Coronary artery (tissue), 2 donors: ENCODE data around the gene NOSTRIN.

ENCODE experiments used
- DNase-seq: peaks from one replicate; pipeline ENCODE4 v3.0.0-alpha.2; 2017; ENCODE audit warnings: low spot score
- H3K27ac ChIP-seq, 2 donors: fragments of 200-600 bp; sonication (generic); one replicate each; pipeline ENCODE4 v1.5.1; 2016 to 2019
- H3K4me3 ChIP-seq: fragments of 200-600 bp; sonication (generic); 2 replicates; pipeline ENCODE4 v1.5.1; 2016; ENCODE audit warnings: mild to moderate bottlenecking, moderate library complexity
- CTCF ChIP-seq: fragments of 200-600 bp; sonication (generic); IDR thresholded peaks from one replicate; pipeline ENCODE4 v1.5.1; 2019; ENCODE audit warnings: antibody characterized with exemption

Gene NOSTRIN

GRCh38 chr2:168835969-168836368 lies 33.5 kb downstream of the NOSTRIN start:
- TF ChIP-seq CTCF = no peak
- H3K4me3 ChIP-seq = no peak overlapping the region
- H3K27ac ChIP-seq = no peak overlapping the region
- no peak for DNase-seq

GRCh38 chr2:168841445-168841844 lies 39.0 kb downstream of the NOSTRIN start:
- Histone ChIP-seq H3K27ac (no peak overlapping the region), H3K4me3 (no peak overlapping the region)
- no peak for DNase-seq
- no peak for TF ChIP-seq CTCF

GRCh38 chr2:168843253-168843652 lies 40.8 kb downstream of the NOSTRIN start:
- no peak overlapping the region for H3K27ac ChIP-seq
- H3K4me3 ChIP-seq = no peak overlapping the region
- no peak for DNase-seq
- TF ChIP-seq CTCF = no peak

GRCh38 chr2:168848225-168848624 lies 45.8 kb downstream of the NOSTRIN start:
- DNase-seq = no peak
- Histone ChIP-seq H3K27ac (no peak overlapping the region), H3K4me3 (no peak overlapping the region)
- TF ChIP-seq CTCF = no peak

GRCh38 chr2:168849610-168850009 lies 47.2 kb downstream of the NOSTRIN start:
- H3K4me3 ChIP-seq = no peak overlapping the region
- H3K27ac ChIP-seq = no peak overlapping the region
- TF ChIP-seq CTCF = no peak
- no peak for DNase-seq

GRCh38 chr2:168850846-168851245 lies 48.4 kb downstream of the NOSTRIN start:
- no peak overlapping the region for H3K4me3 ChIP-seq

More at GRCh38 chr2:168850846-168851245, 48.4 kb downstream of the NOSTRIN start:
- no peak for DNase-seq
- H3K27ac ChIP-seq = no peak overlapping the region
- no peak for TF ChIP-seq CTCF
